DOHH2 (cell line): ENCODE data around the gene CPEB1.

Experiments
- H3F3A ChIP-seq: fragments of 200-600 bp; sonication (generic), shearing (Covaris generic); 2 replicates; pipeline ENCODE4 v1.6.0; 2016; ENCODE audit warnings: antibody characterized with exemption, mild to moderate bottlenecking; ENCODE audit not compliant: control insufficient read depth, insufficient read depth
- H3K27ac ChIP-seq: fragments of 200-600 bp; sonication (generic); 2 replicates; pipeline ENCODE4 v1.5.1; 2014; ENCODE audit warnings: low read depth, mild to moderate bottlenecking, low read length, moderate library complexity
- H3K27me3 ChIP-seq: fragments of 200-600 bp; sonication (generic); 2 replicates; pipeline ENCODE4 v1.6.1; 2014; ENCODE audit warnings: mild to moderate bottlenecking, low read length, mixed read lengths; ENCODE audit not compliant: control insufficient read depth
- H3K36me3 ChIP-seq: fragments of 200-600 bp; sonication (generic); 2 replicates; pipeline ENCODE4 v1.6.1; 2014; ENCODE audit warnings: mild to moderate bottlenecking, low read length, moderate library complexity, mixed read lengths; ENCODE audit not compliant: control insufficient read depth
- H3K4me1 ChIP-seq: fragments of 200-600 bp; sonication (generic); 2 replicates; pipeline ENCODE4 v1.6.1; 2014; ENCODE audit warnings: mild to moderate bottlenecking, low read length, mixed read lengths; ENCODE audit not compliant: control insufficient read depth
- H3K4me2 ChIP-seq: fragments of 200-600 bp; sonication (generic); 2 replicates; pipeline ENCODE4 v1.6.0; 2014; ENCODE audit warnings: mild to moderate bottlenecking, low read length, moderate library complexity
- H3K4me3 ChIP-seq: fragments of 200-600 bp; sonication (generic); 2 replicates; pipeline ENCODE4 v1.5.1; 2014; ENCODE audit warnings: mild to moderate bottlenecking, low read length, mixed read lengths
- H3K79me2 ChIP-seq: fragments of 200-600 bp; sonication (generic); 2 replicates; pipeline ENCODE4 v1.6.1; 2014; ENCODE audit warnings: mild to moderate bottlenecking, low read length, mixed read lengths; ENCODE audit not compliant: control insufficient read depth
- H3K9me2 ChIP-seq: fragments of 200-600 bp; sonication (generic); replicated peaks from 2 replicates; pipeline ENCODE4 v1.6.1; 2014; ENCODE audit warnings: mild to moderate bottlenecking, low read length, mixed read lengths; ENCODE audit not compliant: control insufficient read depth
- H3K9me3 ChIP-seq: fragments of 200-600 bp; sonication (generic); 2 replicates; pipeline ENCODE4 v1.6.1; 2014; ENCODE audit warnings: antibody characterized with exemption, low read length, mixed read lengths; ENCODE audit not compliant: control insufficient read depth, insufficient read depth
- H4K20me1 ChIP-seq: fragments of 200-600 bp; sonication (generic); 2 replicates; pipeline ENCODE4 v1.6.0; 2014; ENCODE audit warnings: low read depth, mild to moderate bottlenecking, antibody characterized with exemption, low read length, moderate library complexity; ENCODE audit not compliant: control insufficient read depth, insufficient read depth
- CTCF ChIP-seq: fragments of 200-600 bp; sonication (generic); IDR thresholded peaks from one replicate; pipeline ENCODE4 v1.5.1; 2014; ENCODE audit warnings: antibody characterized with exemption, mild to moderate bottlenecking, low read depth, low read length; ENCODE audit not compliant: poor library complexity, severe bottlenecking
- EZH2phosphoT487 ChIP-seq: fragments of 200-600 bp; sonication (generic); IDR thresholded peaks from 2 replicates; pipeline ENCODE4 v1.6.1; 2017; ENCODE audit warnings: borderline replicate concordance, mild to moderate bottlenecking, antibody characterized with exemption, low read length, moderate library complexity, mixed read lengths

Gene CPEB1

GRCh38 chr15:82549199-82549665, 97.9 kb downstream of the CPEB1 start:
- no peak overlapping the region for H3K27ac ChIP-seq
- H3K9me2 ChIP-seq = no peaks in the 10 kb centered on the region
- no peaks in the 10 kb centered on the region for H3F3A ChIP-seq
- H3K27me3 ChIP-seq = peaks cover 34% of the 10 kb centered on the region
- H3K36me3 ChIP-seq = no peaks in the 10 kb centered on the region
- TF ChIP-seq EZH2phosphoT487 = no peak
- no peak for TF ChIP-seq CTCF
- H3K4me2 ChIP-seq = no peak overlapping the region
- H3K9me3 ChIP-seq = no peaks in the 10 kb centered on the region
- H4K20me1 ChIP-seq = no peaks in the 10 kb centered on the region
- H3K4me3 ChIP-seq = no peak overlapping the region
- no peaks in the 10 kb centered on the region for H3K79me2 ChIP-seq
- H3K4me1 ChIP-seq = no peaks in the 10 kb centered on the region

GRCh38 chr15:82548700-82549099, 98.5 kb downstream of the CPEB1 start:
- no peaks in the 10 kb centered on the region for H3K36me3 ChIP-seq
- H3K27ac ChIP-seq = no peak overlapping the region
- H3K4me1 ChIP-seq = no peaks in the 10 kb centered on the region
- no peak overlapping the region for H3K4me2 ChIP-seq
- H3K79me2 ChIP-seq = no peaks in the 10 kb centered on the region
- no peak overlapping the region for H3K4me3 ChIP-seq
- H3K9me2 ChIP-seq = no peaks in the 10 kb centered on the region
- no peaks in the 10 kb centered on the region for H4K20me1 ChIP-seq
- no peak for TF ChIP-seq CTCF
- no peak for TF ChIP-seq EZH2phosphoT487
- no peaks in the 10 kb centered on the region for H3F3A ChIP-seq
- no peaks in the 10 kb centered on the region for H3K9me3 ChIP-seq
- peaks cover 29% of the 10 kb centered on the region for H3K27me3 ChIP-seq

DNA sequence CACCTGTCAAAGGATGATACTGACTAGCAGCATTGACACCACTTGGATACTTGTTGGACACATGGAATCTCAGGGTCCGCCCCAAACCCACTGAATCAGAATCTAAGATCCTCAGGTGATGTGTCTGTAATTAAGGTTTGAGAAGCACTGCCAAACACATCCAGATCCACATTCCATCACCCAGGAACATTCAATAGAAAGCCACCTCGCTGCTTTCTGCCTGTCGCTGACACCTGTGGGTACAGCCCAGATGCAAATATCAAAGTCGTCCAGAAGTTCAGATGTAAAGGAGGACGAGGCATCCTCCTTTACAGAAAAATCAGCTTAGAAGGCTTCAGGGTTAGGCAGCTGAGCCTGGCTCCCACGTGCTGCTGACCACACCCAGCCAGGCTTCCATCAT, 101.7 kb downstream of the CPEB1 start:
- Histone ChIP-seq H3K4me2 (no peak overlapping the region), H4K20me1 (no peaks in the 10 kb centered on the region), H3F3A (no peaks in the 10 kb centered on the region; the same call in 1 of the 2 replicates), H3K4me1 (peaks cover 5% of the 10 kb centered on the region), H3K4me3 (no peak overlapping the region), H3K9me2 (no peaks in the 10 kb centered on the region), H3K27me3 (peaks cover 10% of the 10 kb centered on the region), H3K79me2 (peaks cover 10% of the 10 kb centered on the region), H3K36me3 (peaks cover 6% of the 10 kb centered on the region), H3K27ac (no peak overlapping the region), H3K9me3 (no peaks in the 10 kb centered on the region)
- TF ChIP-seq EZH2phosphoT487 = no peak
- TF ChIP-seq CTCF = no peak
